ENCODE results near the gene GRIN2A. TPM values are rescaled to one million over a fixed set of nuclear protein-coding genes. Genes with fewer than 3 reads are reported as not detected.

GRIN2A gene
- not detected in 2 replicates for total RNA-seq

DNA sequence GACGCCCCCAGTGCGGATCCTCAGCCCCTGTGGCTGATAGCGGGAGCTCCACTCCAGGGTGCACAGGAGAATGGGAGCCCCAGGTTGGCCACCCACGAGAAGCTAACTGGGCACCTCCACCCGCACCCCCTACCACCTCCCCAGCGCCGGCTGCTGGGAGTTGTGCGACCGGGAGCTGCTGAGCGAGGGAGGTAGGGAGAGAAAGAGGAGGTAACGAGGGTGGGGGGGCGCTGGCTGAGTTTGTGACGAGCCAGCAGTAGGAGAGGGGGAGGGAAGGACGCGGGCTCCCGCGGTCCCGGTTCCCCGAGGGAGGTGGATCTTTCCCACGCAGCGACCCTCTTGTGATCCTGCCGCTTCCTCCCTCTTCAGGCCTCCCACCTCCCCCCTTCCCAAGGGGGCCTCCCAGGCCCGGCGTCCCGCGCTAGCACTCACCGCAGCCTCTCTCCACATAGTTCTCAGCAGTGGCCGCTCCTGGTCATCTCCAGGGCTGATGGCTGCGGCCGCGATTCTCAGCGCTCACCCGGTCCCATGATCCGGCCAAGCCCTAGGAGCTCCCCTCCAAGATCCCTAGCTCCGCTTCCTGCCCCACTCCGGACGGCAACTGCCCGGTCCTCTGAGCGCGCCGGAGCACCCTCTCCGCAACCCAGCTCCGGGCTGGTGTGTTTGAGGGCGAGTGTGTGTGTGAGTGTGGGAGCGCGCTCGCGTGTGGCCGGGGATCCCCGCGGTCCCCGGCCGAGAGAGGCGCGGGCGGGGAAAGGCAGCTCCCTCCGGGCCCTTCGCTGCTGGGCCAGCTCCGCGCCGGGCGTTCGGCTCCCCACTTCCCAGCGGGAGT lies at the start of gene GRIN2A:
Gene GRIN2A, minus strand, starts transcription at position 207 of the 832 bp plus-strand sequence. CDS start 2,017 bp downstream, outside the sequence.
- intact Hi-C loops (cut with micrococcal nuclease), result loop anchor here (5.0 kb wide), 1 partner anchor 1615 kb away; no protein-coding TSS in a partner anchor

GRCh38 chr16:10231563-10231962 lies 49.3 kb upstream of the GRIN2A start:
- intact Hi-C loops (cut with micrococcal nuclease), result no loop called here

GRCh38 chr16:10228779-10229178 lies 46.6 kb upstream of the GRIN2A start:
- intact Hi-C loops (cut with micrococcal nuclease), result no loop called here

DNA sequence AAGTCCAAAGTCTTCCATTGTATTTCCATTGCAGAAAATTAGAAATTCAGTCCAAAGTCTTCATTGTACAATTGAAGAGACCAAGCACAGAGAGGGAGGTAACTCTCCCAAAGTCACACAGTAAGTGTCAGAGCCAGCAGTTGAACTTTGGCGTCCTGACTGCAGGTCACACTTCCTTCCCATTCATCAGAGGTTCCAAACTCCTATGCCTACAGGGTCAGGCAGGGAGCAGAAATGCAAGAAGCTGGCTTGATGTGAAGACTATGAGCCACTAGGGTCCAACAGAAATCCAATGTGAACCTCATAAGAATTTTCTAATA lies 44.7 kb upstream of the GRIN2A start:
- intact Hi-C loops (cut with micrococcal nuclease), result no loop called here

- intact Hi-C loops (cut with micrococcal nuclease), result no loop called here
These were observed 44.1 kb upstream of the GRIN2A start for GRCh38 chr16:10226141-10226986.

DNA sequence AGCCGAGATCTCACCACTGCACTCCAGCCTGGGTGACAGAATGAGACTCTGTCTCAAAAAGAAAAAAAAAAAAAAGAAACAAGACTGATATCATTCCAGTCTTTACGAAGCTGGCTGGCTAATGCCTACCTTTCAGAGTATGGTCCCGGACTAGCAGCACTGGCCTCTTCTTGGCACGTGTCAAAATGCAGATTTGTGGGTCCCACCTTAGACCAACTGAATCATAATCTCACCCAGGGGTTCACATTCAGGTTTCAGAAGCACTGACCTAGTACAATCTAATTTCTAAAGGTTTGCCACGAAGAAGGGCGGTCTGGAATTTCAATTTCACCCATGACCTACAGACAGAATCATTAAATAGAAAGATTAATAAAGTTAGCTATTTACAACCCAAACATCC lies 43.4 kb upstream of the GRIN2A start:
- intact Hi-C loops (cut with micrococcal nuclease), result no loop called here

DNA sequence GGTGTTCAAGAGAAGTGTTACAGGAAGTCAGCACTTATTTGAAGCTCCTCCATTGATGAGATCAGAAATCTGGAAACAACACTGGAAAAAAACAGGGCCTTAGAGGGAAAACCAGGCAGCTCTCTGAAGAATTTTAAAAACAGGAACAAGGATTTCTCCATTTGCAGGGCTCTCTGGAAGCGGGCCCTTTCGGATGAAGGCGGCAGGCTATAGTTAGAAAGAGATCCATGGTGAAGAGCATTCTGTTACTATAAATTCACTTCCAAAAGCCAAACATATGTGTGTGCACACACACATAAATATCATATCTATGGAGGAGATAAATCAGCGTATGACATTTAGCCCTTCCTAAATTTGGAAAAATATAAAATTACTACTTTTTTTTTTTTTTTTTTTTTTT lies 42.6 kb upstream of the GRIN2A start:
- intact Hi-C loops (cut with micrococcal nuclease), result no loop called here

- intact Hi-C loops (cut with micrococcal nuclease), result no loop called here
These were observed 38.7 kb upstream of the GRIN2A start for GRCh38 chr16:10220942-10221341.

GRCh38 chr16:10219742-10220141 lies 37.5 kb upstream of the GRIN2A start:
- intact Hi-C loops (cut with micrococcal nuclease), result no loop called here

- intact Hi-C loops (cut with micrococcal nuclease), result no loop called here
These were observed 36.4 kb upstream of the GRIN2A start for GRCh38 chr16:10218490-10219206.

DNA sequence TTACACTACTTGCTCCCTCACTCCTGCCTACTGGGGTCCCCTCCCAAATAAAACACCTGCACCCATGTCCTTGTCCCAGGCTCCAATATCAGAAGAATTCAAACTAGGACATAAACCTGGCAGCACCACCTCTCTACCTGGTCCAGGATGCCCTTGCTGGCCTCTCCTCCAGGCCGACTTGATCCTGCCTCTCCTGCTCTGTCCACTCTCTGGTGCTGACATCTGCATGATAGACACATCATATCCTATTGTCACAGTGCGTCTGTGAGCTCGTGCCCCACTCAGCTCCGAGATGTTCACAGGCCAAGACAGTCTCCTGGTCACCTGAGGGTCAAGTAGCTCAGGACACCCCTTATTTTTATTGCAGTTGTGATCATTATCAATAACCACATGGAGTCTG lies 31.5 kb upstream of the GRIN2A start:
- intact Hi-C loops (cut with micrococcal nuclease), result no loop called here

GRCh38 chr16:10210944-10211343 lies 28.7 kb upstream of the GRIN2A start:
- intact Hi-C loops (cut with micrococcal nuclease), result no loop called here

DNA sequence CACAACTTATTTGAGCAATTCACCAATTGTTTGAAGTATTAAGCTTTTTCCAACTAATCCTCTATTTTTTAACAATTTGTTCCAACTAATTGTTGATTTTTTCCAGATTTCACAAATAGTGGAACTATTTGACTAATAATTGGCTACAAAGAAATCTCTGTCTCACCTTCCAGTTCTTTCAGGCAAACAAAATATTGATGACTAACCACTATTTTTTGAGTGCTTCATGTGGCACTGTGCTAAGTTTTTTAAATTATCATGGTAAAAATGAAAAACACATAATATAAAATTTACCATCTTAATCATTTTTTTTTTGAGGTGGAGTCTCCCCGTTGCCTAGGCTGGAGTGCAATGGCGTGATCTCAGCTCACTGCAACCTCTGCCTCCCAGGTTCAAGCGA lies 24.6 kb upstream of the GRIN2A start:
- intact Hi-C loops (cut with micrococcal nuclease), result no loop called here

DNA sequence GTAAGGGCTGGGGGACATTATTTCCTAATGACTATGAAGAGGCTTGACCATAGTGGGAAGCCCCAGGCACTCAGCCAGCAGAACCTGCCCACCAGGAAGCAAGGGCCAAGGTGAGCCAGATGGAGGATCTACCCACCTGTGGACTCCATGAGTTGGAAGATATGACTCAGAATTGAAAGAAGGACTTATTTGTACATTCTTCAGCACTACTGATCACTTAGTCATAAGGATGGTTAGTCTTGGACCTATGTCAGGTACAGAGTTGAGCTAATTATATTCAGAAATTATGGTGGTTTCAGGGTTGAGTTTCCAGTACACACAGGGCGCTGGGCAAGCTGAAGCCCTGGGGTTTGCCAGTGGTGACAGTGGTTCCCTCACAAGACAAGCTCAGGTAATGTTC lies 24.0 kb upstream of the GRIN2A start:
- intact Hi-C loops (cut with micrococcal nuclease), result no loop called here

- intact Hi-C loops (cut with micrococcal nuclease), result no loop called here
These were observed 23.5 kb upstream of the GRIN2A start for GRCh38 chr16:10205688-10206087.

GRCh38 chr16:10202649-10203048 lies 20.4 kb upstream of the GRIN2A start:
- intact Hi-C loops (cut with micrococcal nuclease), result no loop called here

DNA sequence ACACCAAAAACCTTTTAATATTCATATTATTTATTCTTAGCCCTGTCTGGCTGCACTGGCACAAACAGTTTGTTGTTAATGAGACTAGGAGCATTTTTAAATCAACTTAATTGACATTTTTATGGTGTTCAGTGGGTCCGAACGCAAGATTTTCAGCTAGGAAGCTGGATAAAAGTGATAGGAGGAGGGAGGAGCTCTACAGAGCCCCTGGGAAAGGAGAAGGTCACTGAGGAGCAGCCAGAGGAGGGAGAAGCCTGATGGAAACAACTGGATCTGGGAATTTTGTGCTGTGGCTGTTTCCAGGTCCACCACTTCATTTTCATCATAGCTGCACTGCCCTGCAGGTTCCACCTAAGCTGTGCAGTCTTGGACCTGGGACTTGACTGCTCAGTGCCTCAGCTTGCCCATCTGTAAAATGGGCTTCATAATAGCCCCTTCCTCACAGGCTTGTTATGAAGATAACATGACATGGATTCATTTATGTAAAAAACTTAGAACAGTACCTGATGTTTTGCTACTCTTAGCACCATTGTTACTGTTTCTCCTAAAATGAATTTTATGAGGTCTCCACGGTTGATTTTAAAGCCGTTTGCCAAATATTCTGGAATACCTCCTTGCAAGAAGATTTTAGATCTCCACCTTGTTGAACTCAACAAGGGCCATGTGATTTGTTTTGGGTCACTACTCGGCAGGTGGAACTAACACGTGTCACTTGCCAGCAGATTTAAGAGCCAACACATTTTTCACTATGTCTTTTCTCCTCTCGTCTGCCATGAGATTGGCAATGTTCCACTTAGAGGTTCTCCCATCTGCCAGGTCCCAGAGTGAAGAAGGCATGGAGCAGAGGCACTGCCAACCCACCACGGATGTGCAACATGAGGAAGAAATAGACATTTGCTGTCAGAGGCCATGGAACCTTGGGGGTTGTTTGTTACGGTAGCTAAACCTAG lies 18.7 kb upstream of the GRIN2A start:
- intact Hi-C loops (cut with micrococcal nuclease), result no loop called here

DNA sequence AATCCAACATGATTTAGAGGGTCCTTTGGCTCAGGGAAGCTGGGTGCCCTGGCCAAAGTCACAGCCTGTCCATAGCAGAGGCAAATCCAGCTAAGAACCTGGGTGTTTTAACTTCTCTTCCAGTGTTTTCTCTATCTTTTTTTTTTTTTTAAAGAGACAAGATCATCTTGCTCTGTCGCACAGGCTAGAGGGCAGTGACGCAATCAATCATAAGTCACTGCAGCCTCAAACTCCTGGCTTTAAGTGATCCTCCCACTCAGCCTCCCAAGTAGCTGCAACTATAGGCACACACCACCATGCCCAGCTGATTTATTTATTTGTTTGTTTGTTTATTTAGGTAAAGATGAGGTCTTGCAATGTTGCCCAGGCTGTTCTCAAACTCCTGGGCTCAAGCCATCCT lies 14.8 kb upstream of the GRIN2A start:
- intact Hi-C loops (cut with micrococcal nuclease), result no loop called here

DNA sequence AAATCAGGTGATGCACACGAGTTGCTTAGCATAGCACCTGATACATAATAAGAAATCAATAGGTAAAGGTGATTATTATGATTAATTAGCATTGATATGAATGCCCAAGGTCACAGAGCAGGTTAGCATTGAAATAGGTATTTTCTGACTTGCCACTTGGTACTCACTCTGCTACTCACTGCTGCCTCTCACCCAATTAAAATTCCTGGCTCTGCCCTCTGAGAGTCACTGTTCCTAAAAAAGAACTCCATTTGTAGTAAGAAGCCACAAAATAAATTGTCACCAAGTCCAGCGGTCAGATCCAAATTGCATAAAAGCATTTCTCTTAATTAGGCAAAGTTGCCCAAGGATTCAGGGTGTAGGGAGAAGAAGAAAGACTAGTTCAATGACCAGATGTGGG lies 8.9 kb upstream of the GRIN2A start:
- intact Hi-C loops (cut with micrococcal nuclease), result no loop called here

DNA sequence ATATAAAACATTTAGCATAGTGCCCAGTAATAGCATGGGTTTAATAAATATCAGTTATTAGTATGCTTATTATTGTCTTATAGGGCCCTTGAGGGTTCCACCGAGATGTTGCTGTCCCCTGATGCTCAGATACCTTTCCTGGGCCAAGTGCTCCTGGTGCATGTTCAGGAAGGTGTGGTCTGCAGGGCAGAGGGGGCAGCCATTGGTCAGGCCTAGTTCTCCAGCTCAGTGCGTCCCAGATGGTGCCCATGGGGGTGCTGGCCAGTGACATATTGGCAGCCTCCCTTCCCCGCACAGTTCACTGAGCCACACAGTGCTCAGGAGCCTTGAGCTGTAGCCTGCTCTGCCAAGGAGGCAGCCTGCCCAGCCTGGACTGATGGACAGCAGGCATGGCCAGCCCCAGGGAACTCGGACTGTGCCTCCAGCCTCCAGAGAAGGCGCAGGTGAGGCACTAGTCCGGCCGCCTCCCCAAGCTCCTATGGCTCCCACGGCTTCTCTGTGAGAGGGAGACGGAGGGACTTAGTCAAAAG lies 7.7 kb upstream of the GRIN2A start:
- intact Hi-C loops (cut with micrococcal nuclease), result no loop called here

DNA sequence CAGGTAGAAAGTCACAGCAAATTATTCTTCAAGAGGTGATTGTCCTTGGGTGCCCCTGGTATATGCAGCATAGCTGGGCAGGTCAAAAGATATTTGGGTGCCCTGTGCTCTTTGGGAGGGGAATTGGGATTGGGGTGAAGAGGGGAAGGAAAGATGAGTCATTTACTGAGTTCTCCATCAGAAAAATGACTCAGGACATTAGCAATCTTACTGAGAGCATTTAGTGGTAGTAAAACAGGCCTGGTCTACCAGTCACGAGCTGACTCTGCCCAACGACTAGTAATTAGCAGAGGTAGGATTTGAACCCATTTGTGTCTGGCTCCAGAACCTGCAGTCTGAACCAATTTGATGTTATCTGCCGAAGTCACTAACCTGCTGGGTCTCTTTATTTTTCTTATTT lies 6.0 kb upstream of the GRIN2A start:
- intact Hi-C loops (cut with micrococcal nuclease), result no loop called here
